ENCODE measurements around the gene BCAS3. TPM values are rescaled to one million over a fixed set of nuclear protein-coding genes. Genes with fewer than 3 reads are reported as not detected.
A peak's percentile ranks its signal among the peaks of the same experiment; 100 is the strongest.

Gene BCAS3
- total RNA-seq, 3 donors from 2014 or later = 21.6 to 33.4 (median 32.1) TPM

GRCh38 chr17:60817192-60817591 lies 139.5 kb downstream of the BCAS3 start:
- no peaks in the 10 kb centered on the region for H3K9me3 ChIP-seq
- DNase-seq (no peak), ATAC-seq (peak; percentile 82)
- H3K36me3 ChIP-seq (ENCODE audit: low read depth) = no peaks in the 10 kb centered on the region
- intact Hi-C loops (cut with DNase I, micrococcal nuclease) = no loop called here
- TF ChIP-seq CTCF (IDR thresholded peaks at IDR 0.05) = no peak
- no peak overlapping the region for H3K4me3 ChIP-seq
- H3K4me1 ChIP-seq (ENCODE audit: low read depth) = no peaks in the 10 kb centered on the region

- H3K4me3 ChIP-seq = no peak overlapping the region
- intact Hi-C loops (cut with DNase I, micrococcal nuclease) = no loop called here
- H3K9me3 ChIP-seq = no peaks in the 10 kb centered on the region
- H3K36me3 ChIP-seq (ENCODE audit: low read depth) = no peaks in the 10 kb centered on the region
- ATAC-seq (no peak), DNase-seq (no peak)
- H3K4me1 ChIP-seq (ENCODE audit: low read depth) = no peaks in the 10 kb centered on the region
- TF ChIP-seq CTCF (IDR thresholded peaks at IDR 0.05) = no peak
Measured at GRCh38 chr17:60819447-60820130, 141.9 kb downstream of the BCAS3 start.

GRCh38 chr17:60823515-60823914 lies 145.9 kb downstream of the BCAS3 start:
- ATAC-seq = no peak
- intact Hi-C loops (cut with DNase I, micrococcal nuclease) = no loop called here
- H3K4me1 ChIP-seq (ENCODE audit: low read depth) = no peaks in the 10 kb centered on the region
- DNase-seq = no peak
- no peaks in the 10 kb centered on the region for H3K9me3 ChIP-seq
- no peak for TF ChIP-seq CTCF (IDR thresholded peaks at IDR 0.05)
- H3K4me3 ChIP-seq = no peak overlapping the region
- H3K36me3 ChIP-seq (ENCODE audit: low read depth) = no peaks in the 10 kb centered on the region

GRCh38 chr17:60825351-60825750 lies 147.7 kb downstream of the BCAS3 start:
- H3K36me3 ChIP-seq (ENCODE audit: low read depth) = no peaks in the 10 kb centered on the region
- DNase-seq (no peak), ATAC-seq (no peak)
- no peak for TF ChIP-seq CTCF (IDR thresholded peaks at IDR 0.05)
- no peaks in the 10 kb centered on the region for H3K4me1 ChIP-seq (ENCODE audit: low read depth)
- intact Hi-C loops (cut with DNase I, micrococcal nuclease) = no loop called here
- H3K4me3 ChIP-seq = no peak overlapping the region
- no peaks in the 10 kb centered on the region for H3K9me3 ChIP-seq

- DNase-seq (no peak), ATAC-seq (no peak)
- Histone ChIP-seq H3K4me1 (ENCODE audit: low read depth) (no peaks in the 10 kb centered on the region), H3K36me3 (ENCODE audit: low read depth) (no peaks in the 10 kb centered on the region), H3K9me3 (no peaks in the 10 kb centered on the region), H3K4me3 (no peak overlapping the region)
- intact Hi-C loops (cut with DNase I, micrococcal nuclease) = no loop called here
- TF ChIP-seq CTCF (IDR thresholded peaks at IDR 0.05) = no peak
Measured at GRCh38 chr17:60827943-60828342, 150.3 kb downstream of the BCAS3 start.

GRCh38 chr17:60832151-60832585 lies 154.5 kb downstream of the BCAS3 start:
- Histone ChIP-seq H3K4me1 (ENCODE audit: low read depth) (no peaks in the 10 kb centered on the region), H3K36me3 (ENCODE audit: low read depth) (no peaks in the 10 kb centered on the region), H3K9me3 (no peaks in the 10 kb centered on the region), H3K4me3 (no peak overlapping the region)
- TF ChIP-seq CTCF (IDR thresholded peaks at IDR 0.05) = no peak
- DNase-seq (no peak), ATAC-seq (no peak)
- intact Hi-C loops (cut with DNase I, micrococcal nuclease) = no loop called here

Measured in mucosa of descending colon (tissue), 3 donors.